Inferior parietal cortex (tissue), 1 donor: Measurements from ENCODE around the gene ARL6IP5.

Experiments used
- DNase-seq: peaks from one replicate; pipeline ENCODE4 v3.0.0-alpha.2; 2016; ENCODE audit errors: extremely low spot score

ARL6IP5 gene

DNA sequence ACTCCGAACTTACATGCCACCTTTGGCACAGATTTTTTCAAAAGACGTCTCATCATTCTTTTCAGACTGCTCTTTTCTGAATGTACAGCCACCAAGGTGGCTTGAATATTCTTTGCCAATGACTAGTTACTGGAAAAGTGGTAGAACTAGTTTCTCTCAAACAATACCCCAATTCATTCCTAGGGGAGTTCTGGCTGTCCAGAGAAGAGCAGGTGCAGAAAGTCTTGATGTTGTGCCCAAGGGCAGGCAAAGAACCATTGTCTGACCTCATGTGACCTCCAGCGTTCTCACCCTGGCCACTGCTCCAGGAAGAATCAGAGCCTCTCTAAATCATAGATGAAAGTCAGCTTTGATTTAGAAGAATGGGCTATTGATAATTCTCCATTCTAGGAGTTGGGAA lies 32.2 kb downstream of the ARL6IP5 start:
- DNase-seq, result peak; percentile 78

- no peak for DNase-seq
Observed at GRCh38 chr3:69118555-69118954, 33.8 kb downstream of the ARL6IP5 start.

GRCh38 chr3:69119138-69119537 lies 34.4 kb downstream of the ARL6IP5 start:
- DNase-seq, result no peak

DNA sequence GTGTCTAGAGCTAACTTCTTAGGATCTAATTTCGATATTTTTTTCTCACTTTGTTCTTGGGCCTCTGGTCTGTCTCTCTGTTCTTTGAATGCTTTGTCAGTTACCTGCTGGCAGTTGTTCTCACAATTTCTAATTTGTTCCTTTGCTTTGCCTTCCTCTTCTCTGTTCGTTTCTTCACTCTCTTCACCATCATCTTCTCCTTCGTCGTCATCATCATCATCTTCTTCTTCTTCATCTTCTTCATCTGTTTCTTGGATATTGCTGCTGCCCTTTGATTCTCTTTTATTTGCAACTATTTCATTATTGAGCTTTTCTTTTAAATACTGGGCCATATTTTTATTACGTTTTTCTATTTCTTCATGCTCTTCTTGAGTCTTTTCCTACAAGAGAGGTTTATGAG lies 34.9 kb downstream of the ARL6IP5 start:
- DNase-seq, result no peak

- DNase-seq, result peak; percentile 92
Observed at GRCh38 chr3:69120879-69121464, 36.2 kb downstream of the ARL6IP5 start.

DNA sequence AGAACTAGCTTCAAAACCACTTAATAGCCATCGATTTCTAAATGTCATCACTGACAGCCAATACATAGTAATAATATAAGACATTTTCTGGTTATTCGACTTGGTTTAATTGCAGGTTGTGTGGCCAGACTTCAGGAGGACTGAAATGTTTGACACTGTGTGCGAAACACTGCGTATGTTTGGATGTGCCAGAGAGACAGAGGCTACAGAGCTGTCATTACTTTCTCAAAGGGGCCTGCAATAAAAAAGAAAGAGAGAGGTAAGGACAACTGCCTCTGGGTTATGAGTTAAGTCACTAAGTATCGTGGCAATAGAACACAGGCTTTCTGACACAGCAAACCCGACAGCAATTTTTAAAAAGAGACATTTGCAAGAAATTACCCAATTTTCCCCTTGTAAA lies 36.8 kb downstream of the ARL6IP5 start:
- DNase-seq, result no peak

DNA sequence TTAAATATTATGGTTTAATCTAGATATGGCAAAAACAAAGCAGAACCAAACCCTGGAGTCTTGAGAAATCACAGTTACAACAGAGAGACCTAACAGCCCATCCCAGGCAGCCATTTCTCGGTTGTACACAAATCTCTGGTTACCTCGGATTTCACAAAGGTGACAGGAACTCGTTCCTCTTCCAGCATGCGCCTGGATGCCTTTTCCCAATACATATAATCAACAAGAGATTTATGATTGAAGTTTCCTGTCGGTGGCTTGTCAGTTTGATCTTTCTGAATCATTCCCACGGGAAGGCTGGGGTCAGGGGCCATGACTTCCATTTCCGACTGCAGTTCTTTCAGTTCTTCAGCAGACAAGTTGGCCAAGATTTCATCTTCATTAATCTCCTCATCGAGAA lies 37.2 kb downstream of the ARL6IP5 start:
- no peak for DNase-seq

- no peak for DNase-seq
Observed at GRCh38 chr3:69122403-69122802, 37.7 kb downstream of the ARL6IP5 start, which contains the start of gene LMOD3. Gene LMOD3, minus strand, starts transcription at chr3:69122595. Its CDS starts 209 bp downstream, at chr3:69122386.

DNA sequence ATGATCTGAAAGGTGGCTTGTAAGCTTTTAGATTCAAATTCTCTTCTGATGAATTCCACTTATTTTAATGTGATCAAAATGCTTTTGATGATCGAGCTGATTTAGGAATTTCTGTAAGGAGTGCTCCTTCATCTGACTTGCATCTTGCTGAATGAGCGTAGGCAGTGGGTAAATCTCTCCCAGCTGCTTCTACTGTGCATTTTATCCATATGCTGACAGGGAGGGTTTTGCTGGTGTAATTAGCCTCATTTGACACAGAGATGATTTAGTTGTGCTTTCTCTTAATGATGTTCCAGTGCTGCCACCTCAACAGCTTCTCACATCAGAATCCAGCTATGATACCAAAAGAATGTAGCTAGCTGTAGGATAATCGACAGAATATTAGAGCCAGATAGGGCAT lies 41.5 kb downstream of the ARL6IP5 start:
- DNase-seq, result no peak

- no peak for DNase-seq
Observed at GRCh38 chr3:69126999-69127398, 42.3 kb downstream of the ARL6IP5 start.

GRCh38 chr3:69128509-69128908 lies 43.8 kb downstream of the ARL6IP5 start:
- DNase-seq, result no peak

DNA sequence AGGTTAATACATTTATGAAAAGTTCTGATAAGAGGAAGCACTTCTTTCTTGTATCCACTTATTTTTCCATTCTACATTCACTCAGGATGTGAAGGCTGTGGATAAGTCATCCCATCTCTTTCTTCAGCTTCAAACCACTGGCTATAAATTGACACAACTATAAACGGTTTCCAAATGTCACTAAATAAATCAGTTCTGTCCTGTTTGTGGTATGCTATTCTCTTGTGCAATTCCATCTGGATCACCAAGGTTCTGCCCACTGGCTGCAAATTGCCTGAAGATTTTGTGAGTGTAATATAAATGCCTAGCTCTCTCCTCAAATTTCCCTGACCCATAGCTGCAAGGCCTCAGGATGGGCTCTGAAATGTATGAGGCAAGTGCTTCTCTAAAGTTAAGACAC lies 44.8 kb downstream of the ARL6IP5 start:
- no peak for DNase-seq

DNA sequence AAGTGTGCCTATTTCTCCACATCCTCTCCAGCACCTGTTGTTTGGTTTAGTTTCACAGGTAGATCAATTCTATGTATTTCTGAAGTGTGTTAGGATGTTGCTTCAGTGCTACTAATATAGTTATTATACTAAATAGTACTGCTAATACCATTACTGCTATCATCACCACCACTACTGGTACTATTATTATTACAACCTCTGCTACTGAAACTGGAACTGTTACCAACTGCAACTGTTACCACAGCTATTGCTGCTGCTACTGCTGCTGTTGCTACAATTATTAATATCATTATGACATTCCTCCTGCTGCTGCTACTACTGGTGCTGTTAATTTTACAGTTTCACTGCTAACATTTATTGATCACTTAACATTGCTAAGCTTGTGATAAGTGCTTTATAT lies 46.0 kb downstream of the ARL6IP5 start:
- DNase-seq, result no peak

- DNase-seq, result no peak
Observed at GRCh38 chr3:69137005-69137404, 52.3 kb downstream of the ARL6IP5 start.

- DNase-seq, result no peak
Observed at GRCh38 chr3:69137412-69137811, 52.7 kb downstream of the ARL6IP5 start.

DNA sequence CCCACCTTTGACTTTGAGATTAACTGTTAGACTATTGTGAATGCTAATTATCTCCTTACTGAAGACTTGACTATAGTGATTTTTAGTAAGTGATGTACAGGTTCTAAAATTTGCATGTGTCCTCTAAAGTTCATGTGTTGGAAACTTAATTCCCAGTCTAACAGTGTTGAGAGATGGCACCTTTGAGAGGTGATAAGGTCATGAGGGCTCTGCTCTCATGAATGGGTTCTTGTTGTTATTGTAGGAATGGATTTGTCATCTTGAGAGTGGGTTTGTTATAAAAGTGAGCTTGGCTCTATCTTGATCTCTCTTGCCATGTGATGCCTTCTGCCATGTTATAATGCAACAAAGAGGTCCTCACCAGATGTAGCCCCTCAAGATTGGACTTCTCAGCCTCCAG lies 56.6 kb downstream of the ARL6IP5 start:
- DNase-seq, result no peak

GRCh38 chr3:69142090-69142489 lies 57.4 kb downstream of the ARL6IP5 start:
- DNase-seq, result no peak

- no peak for DNase-seq
Observed at GRCh38 chr3:69142797-69143454, 58.2 kb downstream of the ARL6IP5 start.

DNA sequence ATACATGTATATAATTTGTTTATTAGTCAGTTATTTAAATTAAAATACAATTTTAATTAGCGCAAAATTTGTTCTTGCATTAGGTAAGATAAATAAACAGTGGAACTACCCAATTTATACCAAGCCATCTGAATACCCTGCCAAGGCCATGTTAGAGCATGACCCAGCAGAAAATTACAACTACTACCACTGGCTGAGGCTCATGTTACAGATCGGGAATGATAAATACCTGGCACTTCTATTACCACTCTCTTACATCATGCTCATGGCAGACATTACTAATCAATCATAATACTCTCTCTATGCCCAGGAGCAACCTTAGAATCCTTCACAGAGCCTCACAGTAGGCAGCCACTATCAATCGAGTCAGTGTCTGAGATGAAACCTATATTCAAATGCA lies 58.9 kb downstream of the ARL6IP5 start:
- DNase-seq, result no peak

DNA sequence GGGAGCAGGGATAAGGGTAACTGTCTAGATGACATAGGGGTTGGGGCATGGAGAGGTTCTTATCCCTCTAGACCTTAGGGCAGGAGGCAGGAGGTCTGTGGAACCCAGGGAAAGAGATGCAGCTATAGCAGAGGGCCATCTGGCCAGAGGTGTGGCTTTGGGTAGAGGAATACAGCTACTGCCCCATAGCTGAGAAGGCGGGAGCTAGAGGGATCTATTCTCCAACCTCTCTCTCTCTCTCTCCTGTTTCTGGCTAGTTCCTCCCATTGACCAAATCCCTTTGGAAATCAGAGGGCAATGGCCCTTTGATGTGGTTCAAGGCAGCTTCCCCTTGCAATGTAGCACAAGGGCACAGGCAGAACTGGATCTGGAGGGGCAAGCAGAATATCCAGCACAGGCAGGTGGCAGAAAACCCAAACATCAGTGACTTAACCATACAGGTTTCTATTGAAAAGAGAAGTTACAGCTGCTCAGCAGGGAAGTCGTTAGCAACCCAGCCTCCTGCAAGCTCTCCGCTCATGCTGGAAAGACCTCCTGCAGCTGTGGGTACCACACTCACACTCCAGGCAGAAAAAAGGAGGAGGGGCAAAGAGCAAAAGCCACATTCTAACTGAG lies 60.0 kb downstream of the ARL6IP5 start:
- DNase-seq, result no peak

DNA sequence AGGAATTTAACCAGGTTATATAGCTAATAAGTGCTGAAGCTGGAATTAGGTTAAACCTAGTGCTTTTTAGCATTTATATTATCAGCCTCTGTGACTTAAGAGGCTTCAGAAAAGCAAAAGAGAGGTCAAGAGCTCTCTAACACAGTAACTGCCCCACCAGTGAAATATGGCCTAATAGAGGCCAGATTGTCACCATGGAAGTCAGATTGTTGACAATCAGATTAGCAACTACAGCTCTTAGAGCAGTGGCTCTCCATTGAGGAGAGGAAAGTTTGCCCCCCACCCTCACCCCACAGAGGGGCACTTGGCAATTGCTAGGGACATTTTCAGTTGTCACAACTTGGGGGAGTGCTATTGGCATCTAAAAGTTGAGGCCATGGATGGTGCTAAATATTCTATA lies 61.0 kb downstream of the ARL6IP5 start:
- no peak for DNase-seq

GRCh38 chr3:69149586-69149985 lies 64.8 kb downstream of the ARL6IP5 start:
- DNase-seq, result no peak
